Trophoblast cell (in vitro differentiated cells and primary cell): ENCODE measurements around the gene SLC5A3.

Source experiments
- DNase-seq, 2 donors: peaks; one replicate each; pipeline ENCODE4 v3.0.0-alpha.2; 2016
- H2AFZ ChIP-seq: 2 replicates; pipeline ENCODE4 v1.6.1; 2013; ENCODE audit warnings: low read length, moderate library complexity, mild to moderate bottlenecking; ENCODE audit not compliant: insufficient read depth, poor library complexity
- H2AK5ac ChIP-seq: 2 replicates; pipeline ENCODE4 v1.6.1; 2013; ENCODE audit warnings: mild to moderate bottlenecking, low read length
- H2BK120ac ChIP-seq: 2 replicates; pipeline ENCODE4 v1.6.1; 2013; ENCODE audit warnings: low read length, mild to moderate bottlenecking, moderate library complexity; ENCODE audit not compliant: insufficient read depth, poor library complexity
- H2BK12ac ChIP-seq: 2 replicates; pipeline ENCODE4 v1.6.1; 2013; ENCODE audit warnings: mild to moderate bottlenecking, low read length, moderate library complexity
- H2BK5ac ChIP-seq: 2 replicates; pipeline ENCODE4 v1.6.1; 2013; ENCODE audit warnings: low read length, low read depth, moderate library complexity, mild to moderate bottlenecking; ENCODE audit not compliant: poor library complexity
- H3K14ac ChIP-seq: 2 replicates; pipeline ENCODE4 v1.6.1; 2013; ENCODE audit warnings: mild to moderate bottlenecking, low read length
- H3K18ac ChIP-seq: 2 replicates; pipeline ENCODE4 v1.6.1; 2013; ENCODE audit warnings: mild to moderate bottlenecking, low read length
- H3K23ac ChIP-seq: 2 replicates; pipeline ENCODE4 v1.6.1; 2013; ENCODE audit warnings: low read length
- H3K27ac ChIP-seq: 2 replicates; pipeline ENCODE4 v1.5.1; 2013; ENCODE audit warnings: low read depth, mild to moderate bottlenecking, inconsistent platforms, low read length, moderate library complexity
- H3K27me3 ChIP-seq: 2 replicates; pipeline ENCODE4 v1.6.1; 2013; ENCODE audit warnings: inconsistent platforms, mild to moderate bottlenecking, low read length, moderate library complexity; ENCODE audit not compliant: insufficient read depth
- H3K36me3 ChIP-seq, 2 experiments: 1 replicate in 1 of 2; 2 replicates in 1 of 2; pipeline ENCODE4 v1.6.1; 2013; ENCODE audit warnings: low read length in 2 of 2, mild to moderate bottlenecking in 2 of 2, moderate library complexity in 1 of 2; ENCODE audit not compliant: insufficient read depth in 2 of 2, control insufficient read depth in 1 of 2
- H3K4ac ChIP-seq: 2 replicates; pipeline ENCODE4 v1.6.1; 2013; ENCODE audit warnings: low read depth, mild to moderate bottlenecking, low read length, moderate library complexity
- H3K4me1 ChIP-seq, 2 experiments: 1 replicate in 1 of 2; 2 replicates in 1 of 2; pipeline ENCODE4 v1.6.1; 2013; ENCODE audit warnings: low read length in 2 of 2, mild to moderate bottlenecking in 2 of 2, moderate library complexity in 1 of 2; ENCODE audit not compliant: insufficient read depth in 2 of 2, control insufficient read depth in 1 of 2
- H3K4me2 ChIP-seq: 2 replicates; pipeline ENCODE4 v1.6.1; 2013; ENCODE audit warnings: inconsistent platforms, mild to moderate bottlenecking, low read length, moderate library complexity
- H3K4me3 ChIP-seq: 2 replicates; pipeline ENCODE4 v1.5.1; 2013; ENCODE audit warnings: mild to moderate bottlenecking, low read depth, low read length, inconsistent platforms
- H3K79me1 ChIP-seq: one replicate; pipeline ENCODE4 v1.6.1; 2013; ENCODE audit warnings: low read length
- H3K79me2 ChIP-seq: 2 replicates; pipeline ENCODE4 v1.6.1; 2013; ENCODE audit warnings: low read length, mild to moderate bottlenecking; ENCODE audit not compliant: control insufficient read depth, insufficient read depth, poor library complexity
- H3K9ac ChIP-seq: 2 replicates; pipeline ENCODE4 v1.6.1; 2013; ENCODE audit warnings: mild to moderate bottlenecking, low read length
- H3K9me3 ChIP-seq: 2 replicates; pipeline ENCODE4 v1.6.1; 2013; ENCODE audit warnings: low read depth, mild to moderate bottlenecking, control low read depth, inconsistent platforms, low read length; ENCODE audit not compliant: insufficient read depth
- H4K12ac ChIP-seq: 2 replicates; pipeline ENCODE4 v1.6.1; 2013; ENCODE audit warnings: low read depth, mild to moderate bottlenecking, low read length, moderate library complexity
- H4K8ac ChIP-seq: 2 replicates; pipeline ENCODE4 v1.6.1; 2013; ENCODE audit warnings: low read depth, mild to moderate bottlenecking, low read length, moderate library complexity
- H4K91ac ChIP-seq: one replicate; pipeline ENCODE4 v1.6.1; 2013; ENCODE audit warnings: low read depth, mild to moderate bottlenecking, low read length, moderate library complexity
- WGBS: extraction: QIAGEN DNeasy Blood & Tissue Kit; methylation state at CpG from one replicate; pipeline ENCODE4 v1.1.7; 2013; ENCODE audit warnings: missing lambda C conversion rate; ENCODE audit not compliant: insufficient read length, insufficient coverage; ENCODE audit errors: extremely low coverage; 5-methylcytosine and 5-hydroxymethylcytosine counted together

The SLC5A3 gene

DNA sequence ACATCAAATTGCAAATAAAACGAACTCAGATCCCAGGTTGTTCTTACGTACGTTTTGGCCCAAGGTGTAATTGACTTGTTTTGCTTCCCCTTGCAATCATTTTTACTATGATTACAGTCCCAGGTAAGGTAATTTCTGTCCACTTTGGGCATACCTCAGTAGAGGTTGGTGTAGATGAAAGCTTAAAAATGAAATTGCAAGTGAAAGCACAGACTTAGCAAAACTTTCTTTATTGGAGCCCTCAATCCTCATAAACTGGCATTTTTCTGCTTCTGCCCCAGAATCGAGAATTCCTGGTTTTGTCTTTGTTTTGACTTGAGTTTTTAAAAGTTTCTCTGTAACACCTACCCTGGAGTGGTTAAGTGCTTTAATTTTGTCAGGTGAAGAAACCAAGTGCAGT is 9.4 kb downstream of the SLC5A3 start:
- Histone ChIP-seq H4K91ac (no peak overlapping the region), H3K4me1 (peaks cover 6 to 8% of the 10 kb centered on the region in 2 experiments), H2BK12ac (no peak overlapping the region), H2AFZ (no peak overlapping the region), H2AK5ac (no peak overlapping the region), H3K79me2 (peaks cover 3% of the 10 kb centered on the region), H2BK120ac (no peak overlapping the region), H4K8ac (no peak overlapping the region), H3K79me1 (peaks cover 2% of the 10 kb centered on the region), H3K9me3 (no peaks in the 10 kb centered on the region), H3K27ac (no peak overlapping the region), H2BK5ac (no peak overlapping the region), H3K4me3 (no peak overlapping the region), H3K27me3 (no peaks in the 10 kb centered on the region), H3K14ac (no peak overlapping the region), H3K23ac (no peak overlapping the region), H3K4me2 (no peak overlapping the region), H3K18ac (no peak overlapping the region), H4K12ac (no peak overlapping the region), H3K4ac (peak overlapping the region; percentile 31), H3K36me3 (peaks cover 0 to 6% of the 10 kb centered on the region in 2 experiments), H3K9ac (no peak overlapping the region)
- no peak for DNase-seq
- WGBS, result no CpG with 5 or more reads among the region's 4 CpGs

DNA sequence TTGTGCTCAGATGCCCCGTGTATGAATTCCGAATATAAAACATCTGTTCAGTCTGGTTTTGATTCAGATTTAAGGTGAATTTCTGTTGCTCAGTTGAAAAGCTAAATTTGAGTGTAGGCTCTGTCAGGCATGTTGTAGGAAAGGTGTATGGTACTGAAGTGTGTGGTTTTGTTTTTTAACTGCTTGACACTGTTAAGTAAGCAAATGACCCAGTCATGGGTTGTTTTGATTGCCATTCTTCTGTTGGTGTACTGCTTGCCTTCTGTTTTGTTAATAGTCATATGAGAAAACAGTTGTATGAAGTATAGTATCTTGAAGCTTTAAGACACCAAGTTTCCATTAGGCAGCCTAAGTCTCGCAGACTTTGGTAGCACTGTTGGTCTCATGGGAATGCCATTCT is 10.0 kb downstream of the SLC5A3 start:
- no peak overlapping the region for H2BK5ac ChIP-seq
- no peaks in the 10 kb centered on the region for H3K9me3 ChIP-seq
- H3K4me1 ChIP-seq, result peaks cover 6 to 8% of the 10 kb centered on the region in 2 experiments
- H3K27ac ChIP-seq, result no peak overlapping the region
- no peak overlapping the region for H3K14ac ChIP-seq
- peaks cover 0 to 6% of the 10 kb centered on the region in 2 experiments for H3K36me3 ChIP-seq
- H2AFZ ChIP-seq, result no peak overlapping the region
- H4K12ac ChIP-seq, result no peak overlapping the region
- no peak overlapping the region for H2BK12ac ChIP-seq
- H3K4ac ChIP-seq, result no peak overlapping the region
- H4K91ac ChIP-seq, result no peak overlapping the region
- no peak overlapping the region for H2AK5ac ChIP-seq
- peaks cover 2% of the 10 kb centered on the region for H3K79me1 ChIP-seq
- peaks cover 3% of the 10 kb centered on the region for H3K79me2 ChIP-seq
- DNase-seq, result no peak
- H3K9ac ChIP-seq, result no peak overlapping the region
- no CpG with 5 or more reads among the region's 3 CpGs for WGBS
- no peak overlapping the region for H4K8ac ChIP-seq
- no peak overlapping the region for H2BK120ac ChIP-seq
- no peaks in the 10 kb centered on the region for H3K27me3 ChIP-seq
- no peak overlapping the region for H3K23ac ChIP-seq
- H3K4me2 ChIP-seq, result no peak overlapping the region
- H3K4me3 ChIP-seq, result no peak overlapping the region
- no peak overlapping the region for H3K18ac ChIP-seq

DNA sequence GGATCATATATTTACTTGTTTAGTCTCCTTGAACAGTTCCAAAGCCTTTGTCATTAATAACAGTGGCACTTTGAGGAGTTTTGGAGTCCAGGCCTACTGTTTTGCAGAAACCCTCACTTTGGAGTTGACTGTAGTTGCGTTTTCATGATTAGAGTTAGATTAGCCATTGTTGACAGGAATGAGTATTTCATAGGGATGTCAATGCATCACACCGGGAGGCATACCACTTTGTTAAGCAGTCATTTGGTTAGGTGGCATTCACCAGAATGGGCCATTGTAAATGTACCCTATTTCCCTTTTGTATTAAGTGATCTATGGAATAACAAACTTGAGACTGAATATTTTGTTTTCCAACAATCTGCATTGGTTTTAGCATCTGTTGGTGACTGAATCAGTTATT is 11.8 kb downstream of the SLC5A3 start:
- no peak overlapping the region for H4K12ac ChIP-seq
- no peak overlapping the region for H2AK5ac ChIP-seq
- H3K18ac ChIP-seq, result no peak overlapping the region
- no peak overlapping the region for H2BK5ac ChIP-seq
- no peak overlapping the region for H2AFZ ChIP-seq
- no peak overlapping the region for H3K4me3 ChIP-seq
- no peak overlapping the region for H3K9ac ChIP-seq
- H3K4ac ChIP-seq, result peak overlapping the region; percentile 75
- H3K14ac ChIP-seq, result no peak overlapping the region
- H3K79me1 ChIP-seq, result peaks cover 2% of the 10 kb centered on the region
- peaks cover 3% of the 10 kb centered on the region for H3K79me2 ChIP-seq
- peaks cover 6 to 8% of the 10 kb centered on the region in 2 experiments for H3K4me1 ChIP-seq
- H3K9me3 ChIP-seq, result no peaks in the 10 kb centered on the region
- no peaks in the 10 kb centered on the region for H3K27me3 ChIP-seq
- H2BK120ac ChIP-seq, result no peak overlapping the region
- H3K36me3 ChIP-seq, result peaks cover 0 to 3% of the 10 kb centered on the region in 2 experiments
- no peak overlapping the region for H3K4me2 ChIP-seq
- H4K91ac ChIP-seq, result no peak overlapping the region
- WGBS, result no CpG with 5 or more reads among the region's 2 CpGs
- no peak overlapping the region for H3K27ac ChIP-seq
- H2BK12ac ChIP-seq, result no peak overlapping the region
- H4K8ac ChIP-seq, result no peak overlapping the region
- no peak for DNase-seq
- H3K23ac ChIP-seq, result no peak overlapping the region

DNA sequence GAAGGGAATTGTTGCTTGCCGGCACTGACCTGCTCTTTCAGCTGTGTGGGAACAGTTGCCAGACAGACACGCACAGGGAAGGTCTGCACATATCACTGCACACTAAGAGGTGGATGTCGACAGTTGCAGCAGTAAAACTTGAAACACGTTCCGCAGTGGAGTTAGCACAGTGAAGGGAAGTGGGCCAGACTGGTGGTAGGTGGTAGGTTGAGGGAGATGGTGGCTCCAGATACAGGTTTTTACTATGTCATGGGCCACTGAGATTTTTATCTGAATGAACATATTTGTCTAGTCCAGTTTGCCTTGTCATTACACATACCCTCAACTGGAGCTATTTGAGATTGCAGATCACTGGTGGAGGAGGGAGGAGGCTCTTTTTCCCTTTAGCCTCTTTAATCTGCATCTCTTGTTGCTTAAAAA is 13.5 kb downstream of the SLC5A3 start:
- Histone ChIP-seq H3K79me2 (peaks cover 3% of the 10 kb centered on the region), H4K91ac (no peak overlapping the region), H3K18ac (no peak overlapping the region), H3K9me3 (no peaks in the 10 kb centered on the region), H3K27me3 (no peaks in the 10 kb centered on the region), H3K23ac (no peak overlapping the region), H2AK5ac (no peak overlapping the region), H3K14ac (no peak overlapping the region), H3K36me3 (peaks cover 0 to 3% of the 10 kb centered on the region in 2 experiments), H3K9ac (no peak overlapping the region), H3K4me3 (no peak overlapping the region), H2BK12ac (no peak overlapping the region), H2BK5ac (no peak overlapping the region), H3K79me1 (peaks cover 2% of the 10 kb centered on the region), H3K27ac (no peak overlapping the region), H3K4me2 (no peak overlapping the region), H3K4me1 (peaks cover 6 to 8% of the 10 kb centered on the region in 2 experiments), H2BK120ac (no peak overlapping the region), H3K4ac (no peak overlapping the region), H4K8ac (no peak overlapping the region), H2AFZ (no peak overlapping the region), H4K12ac (no peak overlapping the region)
- WGBS, result no CpG with 5 or more reads among the region's 5 CpGs
- DNase-seq, result peak; percentile 78 to 88
